ENCODE results near the gene CYP3A4.

DNA sequence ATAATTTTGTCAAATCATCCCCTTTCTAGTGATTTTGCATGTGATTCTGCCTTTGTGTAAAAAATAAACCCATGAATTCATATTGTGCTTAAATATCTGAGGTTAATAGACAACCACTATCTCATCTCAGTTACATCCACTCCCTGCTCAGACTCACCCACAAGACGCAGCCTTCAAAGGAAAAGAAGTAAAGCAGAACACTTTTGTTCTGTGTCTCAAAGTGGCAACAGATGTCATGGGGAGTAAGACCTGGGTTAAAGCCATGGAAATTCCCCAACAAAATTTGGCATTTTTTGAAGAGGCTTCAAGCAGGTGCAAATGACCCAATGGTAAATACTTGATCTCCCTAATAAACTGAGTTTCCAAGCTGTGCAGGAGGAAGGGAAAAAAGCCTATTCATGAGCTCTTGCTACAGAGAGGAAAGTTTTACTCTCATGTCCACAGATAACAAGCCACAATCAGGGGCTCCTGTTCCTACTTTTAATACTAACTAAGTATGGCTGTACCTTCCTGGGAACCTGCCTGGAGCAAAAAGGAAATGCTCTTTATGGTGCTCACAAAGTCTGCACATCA, 53.7 kb downstream of the CYP3A4 start:
- TF ChIP-seq PATZ1 (CRISPR knock-in tag; IDR thresholded peaks at IDR 0.05; ENCODE audit: borderline replicate concordance) (no peak), CSDC2 (CRISPR knock-in tag; IDR thresholded peaks at IDR 0.05) (no peak)

Data from SK-N-SH treated with all-trans-retinoic acid at 6 μM for 48 hours (cell line).